GM18873 (cell line): ENCODE measurements around the gene CALCA.

ENCODE experiments used
- ATAC-seq: cut with Tn5 transposase; IDR thresholded peaks from one replicate; pipeline ENCODE4 v1.9.1; 2021; ENCODE audit warnings: mild to moderate bottlenecking, moderate library complexity, moderate number of reproducible peaks; ENCODE audit not compliant: unreplicated experiment, low FRiP score

The CALCA gene

DNA sequence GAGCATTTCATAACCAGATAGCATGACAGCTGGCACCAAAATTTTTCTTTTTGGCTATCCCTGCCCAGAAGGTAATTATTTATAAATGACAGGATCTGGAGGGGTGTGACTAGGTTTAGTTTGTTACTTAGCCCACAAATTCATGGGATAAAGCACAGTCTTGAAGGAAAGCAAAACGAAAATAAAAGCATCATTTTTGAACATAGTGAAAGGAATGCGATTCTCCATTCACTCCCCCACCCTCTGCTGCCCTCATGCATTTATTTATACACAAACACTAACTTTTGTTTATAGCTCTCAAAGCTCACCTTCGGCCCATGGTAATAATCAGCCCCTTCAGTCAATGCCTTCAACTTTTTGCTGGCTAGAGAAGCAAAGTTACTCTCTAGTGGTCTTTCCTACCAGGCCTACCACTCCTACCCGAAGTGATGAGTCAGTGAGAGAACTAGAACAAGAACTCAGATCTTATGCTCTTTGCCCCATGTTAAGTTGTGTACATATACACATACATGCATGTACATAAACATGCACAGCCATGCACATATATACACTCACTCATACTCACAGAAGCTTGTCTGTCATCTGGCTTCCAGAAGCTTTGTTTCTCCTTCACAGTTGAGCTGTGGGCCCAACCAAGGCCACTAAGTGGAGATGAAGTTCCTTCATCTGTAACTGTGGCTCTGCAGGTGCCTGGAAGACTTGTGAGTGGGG is 22.6 kb downstream of the CALCA start:
- no peak for ATAC-seq

DNA sequence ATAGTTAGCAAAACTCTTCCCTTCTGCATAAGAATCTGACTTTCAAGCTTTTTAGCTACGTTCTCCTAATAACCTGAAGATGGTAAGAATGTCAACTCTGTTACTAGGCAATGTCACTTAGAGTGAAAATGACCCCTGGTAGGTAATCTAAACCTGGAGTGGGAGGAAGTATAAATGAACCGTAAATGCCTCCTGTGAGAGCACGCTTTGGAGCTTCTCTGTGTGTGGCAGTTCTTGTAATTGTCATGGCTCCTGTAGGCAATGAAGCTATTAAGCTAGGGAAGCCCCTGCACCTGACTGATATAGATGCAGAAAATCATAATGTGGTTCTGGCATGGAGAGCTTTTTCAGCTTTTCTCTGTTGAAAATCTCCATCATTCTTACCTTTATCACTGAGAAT is 29.4 kb downstream of the CALCA start:
- ATAC-seq = no peak

DNA sequence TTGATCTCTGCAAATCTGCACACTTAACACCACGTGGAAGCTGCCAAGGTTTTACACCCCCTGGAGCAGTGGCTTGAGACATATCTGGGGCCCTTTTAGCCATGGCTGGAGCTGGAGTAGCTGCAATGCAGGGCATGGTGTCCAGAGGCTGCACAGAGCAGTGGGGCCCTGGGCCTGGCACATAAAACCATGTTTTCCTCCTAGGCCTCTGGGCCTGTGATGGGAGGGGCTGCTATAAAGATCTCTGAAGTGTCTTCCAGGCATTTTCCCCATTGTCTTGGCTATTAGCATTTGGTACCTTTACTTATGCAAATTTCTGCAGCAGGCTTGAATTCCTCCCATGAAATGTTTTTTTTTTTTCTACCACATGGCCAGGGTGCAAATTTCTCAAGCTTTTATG is 33.2 kb downstream of the CALCA start:
- ATAC-seq = no peak

GRCh38 chr11:14934641-14935351 is 37.4 kb downstream of the CALCA start:
- ATAC-seq = no peak

DNA sequence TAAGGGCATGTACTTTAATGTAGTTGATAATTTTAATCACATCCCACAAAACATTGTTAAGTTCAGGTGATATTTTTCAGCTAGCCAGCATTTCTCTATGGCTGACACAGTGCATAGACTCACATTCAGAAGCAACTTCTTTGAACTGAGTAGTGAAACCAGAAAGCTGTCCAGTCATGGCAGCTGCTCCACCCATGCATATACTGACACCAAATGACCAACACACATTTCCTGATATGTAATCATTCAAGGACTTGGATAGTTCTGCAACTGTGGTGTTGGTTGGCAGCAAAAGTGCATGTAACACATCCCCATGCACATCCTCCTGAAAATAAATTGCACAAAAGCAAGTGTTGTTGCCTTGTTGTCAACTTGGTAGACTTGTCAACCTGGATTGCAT is 39.7 kb downstream of the CALCA start:
- no peak for ATAC-seq

- ATAC-seq = no peak
These were observed 41.8 kb downstream of the CALCA start for GRCh38 chr11:14930369-14930768.

GRCh38 chr11:14927146-14927545 is 45.0 kb downstream of the CALCA start:
- no peak for ATAC-seq

DNA sequence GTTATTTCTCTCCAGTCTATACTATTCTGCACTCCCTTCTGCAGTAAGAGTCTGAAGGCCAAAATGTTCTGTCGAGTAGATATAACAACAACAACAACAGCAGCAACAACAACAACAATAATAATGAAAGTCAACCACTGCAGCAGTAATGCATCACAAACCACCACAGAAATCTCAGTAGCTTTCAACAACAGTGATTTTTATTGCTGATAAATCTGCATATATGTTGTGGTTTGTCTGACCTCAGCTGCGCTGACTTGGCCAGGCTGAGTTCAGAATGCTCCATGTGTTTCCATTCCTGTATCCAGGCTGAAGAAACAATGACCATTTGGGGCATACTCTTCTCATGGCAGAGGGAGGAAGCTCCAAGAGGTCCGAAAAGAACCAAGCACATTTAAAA is 47.8 kb downstream of the CALCA start:
- ATAC-seq = no peak
